Pancreas (tissue), 10 donors: Measurements from ENCODE around the gene CCDC86. TPM values are rescaled to one million over a fixed set of nuclear protein-coding genes. Genes with fewer than 3 reads are reported as not detected.
A peak's percentile ranks its signal among the peaks of the same experiment; 100 is the strongest.

Experiments used
- ATAC-seq, 4 donors: fragments of 200-7000 bp; cut with Tn5 transposase; one replicate each; pipeline versions ENCODE4 v1.8.0 to v1.9.1; 2020; ENCODE audit warnings: mild to moderate bottlenecking in 4 of 4, moderate library complexity in 4 of 4
- DNase-seq, 6 donors: peaks; one replicate each; pipeline ENCODE4 v3.0.0-alpha.2; 2020
- FAIRE-seq: peaks from 2 replicates; lab custom pipeline; 2012; peaks lifted over from hg19 to GRCh38; lab: Jason Lieb, UNC
- H3K27ac ChIP-seq, 4 donors: fragments of 200-600 bp; sonication (generic); 1 replicate in 3 of 4; 2 replicates in 1 of 4; pipeline versions ENCODE4 v1.5.0 to v1.8.0; 2020
- H3K27me3 ChIP-seq, 4 donors: fragments of 200-600 bp; one replicate each; pipeline ENCODE4 v1.8.0; 2021
- H3K36me3 ChIP-seq, 3 donors: fragments of 200-600 bp; sonication (generic) in 1 of 3; one replicate each; pipeline versions ENCODE4 v1.5.0 to v1.8.0; 2020 to 2021
- H3K4me1 ChIP-seq, 3 donors: fragments of 200-600 bp; one replicate each; pipeline ENCODE4 v1.8.0; 2021
- H3K4me3 ChIP-seq, 4 donors: fragments of 200-600 bp; sonication (generic) in 2 of 4; one replicate each; pipeline versions ENCODE4 v1.5.0 to v1.8.0; 2020 to 2021
- H3K9me3 ChIP-seq, 4 donors: fragments of 200-600 bp; one replicate each; pipeline ENCODE4 v1.8.0; 2021
- WGBS, 2 donors: extraction: QIAGEN DNeasy Blood & Tissue Kit; methylation state at CpG; one replicate each; pipeline ENCODE4 v1.1.7; 2013; 5-methylcytosine and 5-hydroxymethylcytosine counted together
- intact Hi-C, 3 donors: fragments of 100-400 bp; cut with DNase I; formaldehyde crosslinking; loops; one replicate each; pipeline versions ENCODE4 v1.11.1 to v1.14.2; 2022
- polyA plus RNA-seq, 2 donors: library from polyadenylated mRNA; stranded (reverse); fragments of 200-250 nt; gene quantifications; one replicate each; pipeline ENCODE4 v1.2.3, GENCODE V29; 2013
- total RNA-seq, 6 donors: library from RNA; stranded (reverse); fragmentation: NEBNext Ultra II Directional in 4 of 6; extraction: Animal tissue kit (Norgen Biotek cat#: 25700) in 4 of 6; gene quantifications; one replicate each; pipeline versions ENCODE4 v1.2.1 to v1.2.4, GENCODE V29; 2021 to 2023
- TF ChIP-seq, protein P1 (sequence below), 4 donors: fragments of 200-600 bp; sonication (generic) in 3 of 4; IDR thresholded peaks; one replicate each; pipeline versions ENCODE4 v1.5.0 to v1.8.0; 2021; ENCODE audit warnings: antibody characterized with exemption in 4 of 4
- donor health status: healthy with polysubstance abuse.
- donor health status: DM: no; HTN: no; CAD: no; lungs with moderate emphysema.
- donor health status: DM: no; HTN: no; CAD: no.
- donor health status: control.
- donor health status: control.
- donor health status: Bipolar disorder and iron deficiency.
- donor health status: DM: yes; HTN: yes; CAD: no.
- donor health status: DM: no; HTN: no; CAD: no.
- donor health status: DM: no; HTN: no; CAD: no.
- donor health status: DM: yes; HTN: yes; CAD: no.

Gene CCDC86
- total and polyA plus RNA-seq, 8 donors: 6.3 to 20.8 (median 11.0) TPM

DNA sequence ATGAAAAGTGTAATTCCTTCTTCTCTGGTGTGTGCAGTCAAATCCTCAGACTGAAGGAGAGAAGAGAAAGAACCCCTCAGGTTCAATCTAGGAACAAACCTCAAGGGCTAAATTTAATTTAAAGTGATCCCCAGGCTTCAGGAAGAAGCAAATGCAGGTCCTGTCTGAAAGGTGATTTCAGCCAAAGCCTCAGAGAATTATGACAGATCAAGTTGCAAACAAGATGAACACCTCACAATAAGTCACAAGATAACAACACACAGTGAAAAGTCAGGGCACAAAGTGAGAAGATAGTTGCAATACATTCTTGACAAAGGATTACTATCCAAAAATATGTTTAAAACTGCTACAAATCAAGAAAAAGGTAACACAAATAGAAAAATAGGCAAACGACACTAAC, 37.2 kb downstream of the CCDC86 start:
- H3K4me3 ChIP-seq: no peak overlapping the region
- DNase-seq (no peak), FAIRE-seq (no peak), ATAC-seq (no peak)
- no peaks in the 10 kb centered on the region for H3K9me3 ChIP-seq
- TF ChIP-seq, protein P1, sequence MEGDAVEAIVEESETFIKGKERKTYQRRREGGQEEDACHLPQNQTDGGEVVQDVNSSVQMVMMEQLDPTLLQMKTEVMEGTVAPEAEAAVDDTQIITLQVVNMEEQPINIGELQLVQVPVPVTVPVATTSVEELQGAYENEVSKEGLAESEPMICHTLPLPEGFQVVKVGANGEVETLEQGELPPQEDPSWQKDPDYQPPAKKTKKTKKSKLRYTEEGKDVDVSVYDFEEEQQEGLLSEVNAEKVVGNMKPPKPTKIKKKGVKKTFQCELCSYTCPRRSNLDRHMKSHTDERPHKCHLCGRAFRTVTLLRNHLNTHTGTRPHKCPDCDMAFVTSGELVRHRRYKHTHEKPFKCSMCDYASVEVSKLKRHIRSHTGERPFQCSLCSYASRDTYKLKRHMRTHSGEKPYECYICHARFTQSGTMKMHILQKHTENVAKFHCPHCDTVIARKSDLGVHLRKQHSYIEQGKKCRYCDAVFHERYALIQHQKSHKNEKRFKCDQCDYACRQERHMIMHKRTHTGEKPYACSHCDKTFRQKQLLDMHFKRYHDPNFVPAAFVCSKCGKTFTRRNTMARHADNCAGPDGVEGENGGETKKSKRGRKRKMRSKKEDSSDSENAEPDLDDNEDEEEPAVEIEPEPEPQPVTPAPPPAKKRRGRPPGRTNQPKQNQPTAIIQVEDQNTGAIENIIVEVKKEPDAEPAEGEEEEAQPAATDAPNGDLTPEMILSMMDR (IDR thresholded peaks at IDR 0.05): no peak
- intact Hi-C loops: no loop called here
- no peaks in the 10 kb centered on the region for H3K27me3 ChIP-seq
- H3K27ac ChIP-seq: no peak overlapping the region
- H3K36me3 ChIP-seq: no peaks in the 10 kb centered on the region
- 87 to 100% methylated on average over 1 of the region's 1 CpG for whole genome bisulfite sequencing, 2 donors
- H3K4me1 ChIP-seq: peaks cover 7 to 17% (median 15%) of the 10 kb centered on the region in 3 donors

GRCh38 chr11:60879971-60880588, 38.2 kb downstream of the CCDC86 start:
- Histone ChIP-seq H3K4me1 (peaks cover 7 to 17% (median 15%) of the 10 kb centered on the region in 3 donors), H3K9me3 (no peaks in the 10 kb centered on the region), H3K4me3 (no peak overlapping the region), H3K27me3 (no peaks in the 10 kb centered on the region), H3K36me3 (no peaks in the 10 kb centered on the region), H3K27ac (peak overlapping the region in 1 of 4 donors; percentile 29)
- intact Hi-C loops: no loop called here
- TF ChIP-seq, protein P1 (IDR thresholded peaks at IDR 0.05): no peak
- DNase-seq: no peak
- 46 to 55% methylated on average over 5 of the region's 5 CpGs for WGBS, 2 donors
- FAIRE-seq: no peak
- ATAC-seq: peak; percentile 35 to 85 (median 72)

DNA sequence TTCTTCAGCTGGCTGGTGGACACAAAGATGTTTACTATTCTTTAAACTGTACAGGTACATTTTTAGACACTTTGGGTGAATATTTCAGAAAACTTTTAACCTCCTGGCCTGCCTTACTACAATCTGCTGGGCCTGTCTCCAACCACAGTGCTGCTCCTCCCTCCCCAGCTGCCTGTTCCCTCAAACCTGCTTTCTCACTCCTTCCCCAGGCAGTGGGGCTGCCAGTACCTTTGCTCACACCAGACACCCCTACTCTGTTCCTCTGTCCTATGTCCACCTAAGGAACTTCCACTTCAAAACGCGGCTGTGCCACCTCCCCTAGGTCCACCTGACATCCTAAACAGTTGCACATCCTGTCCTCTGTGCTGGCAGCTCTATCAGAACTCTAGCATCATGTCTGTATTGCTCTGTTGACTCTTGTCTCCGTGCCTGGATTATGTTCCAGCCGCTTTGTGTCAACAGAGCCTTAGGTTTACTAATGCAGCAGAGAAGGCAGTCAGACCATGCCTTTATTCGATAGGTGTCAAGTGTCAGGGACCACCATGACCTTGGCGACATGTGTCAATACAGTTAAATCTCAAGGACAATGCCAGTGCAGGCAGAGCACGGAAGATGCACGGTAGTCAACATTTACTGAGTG, 38.9 kb downstream of the CCDC86 start:
- H3K27me3 ChIP-seq: no peaks in the 10 kb centered on the region
- peaks cover 7 to 17% (median 15%) of the 10 kb centered on the region in 3 donors for H3K4me1 ChIP-seq
- FAIRE-seq (no peak), ATAC-seq (peak; percentile 70 to 87 (median 86)), DNase-seq (no peak)
- H3K4me3 ChIP-seq: no peak overlapping the region
- H3K36me3 ChIP-seq: no peaks in the 10 kb centered on the region
- intact Hi-C loops: no loop called here
- TF ChIP-seq, protein P1 (IDR thresholded peaks at IDR 0.05): no peak
- no peak overlapping the region for H3K27ac ChIP-seq
- H3K9me3 ChIP-seq: no peaks in the 10 kb centered on the region
- 30 to 36% methylated on average over 8 of the region's 8 CpGs for WGBS, 2 donors

DNA sequence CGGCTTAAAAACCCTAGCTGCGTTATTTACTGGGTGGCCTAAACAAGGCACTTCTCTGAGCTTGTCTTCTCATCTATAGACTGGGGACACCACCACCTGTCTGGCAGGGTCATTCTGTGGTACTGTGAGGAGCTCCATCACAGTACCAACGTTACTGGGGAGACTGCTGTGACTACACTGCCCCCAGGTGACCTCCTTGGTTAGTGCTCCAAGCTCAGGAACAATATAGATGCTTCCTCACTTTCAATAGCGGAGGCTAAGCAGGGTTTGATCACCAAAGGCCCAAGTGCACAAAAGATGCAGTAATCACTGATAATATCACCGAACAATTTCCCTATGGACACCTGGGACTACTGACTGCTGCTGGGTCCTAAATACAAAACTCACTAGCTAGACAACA, 45.6 kb downstream of the CCDC86 start:
- H3K27ac ChIP-seq: no peak overlapping the region
- no peaks in the 10 kb centered on the region for H3K4me1 ChIP-seq
- H3K4me3 ChIP-seq: no peak overlapping the region
- TF ChIP-seq, protein P1 (IDR thresholded peaks at IDR 0.05): peak in 3 of 4 donors; percentile 13 to 29 (median 23)
- FAIRE-seq (no peak), ATAC-seq (peak; percentile 77 to 96 (median 95)), DNase-seq (peak in 1 of 6 donors; percentile 44)
- H3K36me3 ChIP-seq: peaks cover 0 to 6% (median 0%) of the 10 kb centered on the region in 3 donors
- no peaks in the 10 kb centered on the region for H3K9me3 ChIP-seq
- intact Hi-C loops: no loop called here
- no peaks in the 10 kb centered on the region for H3K27me3 ChIP-seq
- 50 to 52% methylated on average over 5 of the region's 5 CpGs for WGBS, 2 donors
